HepG2 (cell line): Measurements from ENCODE around the gene PEAK3. TPM values are rescaled to one million over a fixed set of nuclear protein-coding genes. Genes with fewer than 3 reads are reported as not detected.
A peak's percentile ranks its signal among the peaks of the same experiment; 100 is the strongest.

Experiments
- AGO1 ChIP-seq: fragments of 200-400 bp; formaldehyde crosslinking; IDR thresholded peaks from 2 replicates; pipeline ENCODE4 v1.6.1; 2017; ENCODE audit warnings: mild to moderate bottlenecking, low read depth, low read length, moderate library complexity; ENCODE audit not compliant: poor library complexity, severe bottlenecking
- AKNA ChIP-seq: sonication (generic); formaldehyde crosslinking; IDR thresholded peaks from 2 replicates; pipeline ENCODE4 v1.4.0; 2020; ENCODE audit warnings: missing genetic modification reagents, borderline replicate concordance
- ATAD3A ChIP-seq: sonication (generic); formaldehyde crosslinking; IDR thresholded peaks from 2 replicates; pipeline ENCODE4 v1.4.0; 2020; ENCODE audit warnings: missing genetic modification reagents
- GATA4 ChIP-seq: sonication (generic); IDR thresholded peaks from 2 replicates; pipeline ENCODE4 v1.6.1; 2016; ENCODE audit warnings: antibody characterized with exemption, low read depth, borderline replicate concordance
- IKZF1 ChIP-seq: fragments of 450-650 bp; IDR thresholded peaks from 2 replicates; pipeline ENCODE4 v1.7.1; 2016
- ISX ChIP-seq: sonication (generic); formaldehyde crosslinking; conservative IDR thresholded peaks from 2 replicates; pipeline ENCODE4 v1.5.0; 2020; ENCODE audit warnings: missing genetic modification reagents
- KLF15 ChIP-seq: sonication (generic); formaldehyde crosslinking; IDR thresholded peaks from 2 replicates; pipeline ENCODE4 v1.8.1; 2023; ENCODE audit warnings: borderline replicate concordance, mild to moderate bottlenecking, inconsistent platforms, missing genetic modification reagents, mixed read lengths
- KMT2A ChIP-seq: sonication (generic); formaldehyde crosslinking; IDR thresholded peaks from 2 replicates; pipeline ENCODE4 v1.4.0; 2020; ENCODE audit warnings: missing genetic modification reagents
- MXI1 ChIP-seq: IDR thresholded peaks from 3 replicates; pipeline ENCODE4 v1.6.1; 2012; ENCODE audit warnings: low read depth, low read length, inconsistent platforms, borderline replicate concordance
- RARA ChIP-seq: IDR thresholded peaks from 2 replicates; pipeline ENCODE4 v1.6.1; 2016; ENCODE audit warnings: missing genetic modification reagents, missing compliant biosample characterization
- RFXANK ChIP-seq: IDR thresholded peaks from 2 replicates; pipeline ENCODE4 v1.6.1; 2016
- SMYD3 ChIP-seq: sonication (generic); formaldehyde crosslinking; IDR thresholded peaks from 2 replicates; pipeline ENCODE4 v1.8.1; 2023; ENCODE audit warnings: mild to moderate bottlenecking, missing genetic modification reagents
- SSRP1 ChIP-seq: IDR thresholded peaks from 2 replicates; pipeline ENCODE4 v1.6.1; 2016; ENCODE audit warnings: control low read depth
- TAF1 ChIP-seq: sonication (generic); formaldehyde crosslinking; IDR thresholded peaks from 2 replicates; pipeline ENCODE4 v1.4.0; 2020; ENCODE audit warnings: missing genetic modification reagents
- ZBTB20 ChIP-seq: sonication (generic); formaldehyde crosslinking; IDR thresholded peaks from 2 replicates; pipeline ENCODE4 v1.8.1; 2023; ENCODE audit warnings: missing genetic modification reagents, low read depth, mild to moderate bottlenecking, borderline replicate concordance
- ZBTB7B ChIP-seq: sonication (generic); formaldehyde crosslinking; IDR thresholded peaks from 2 replicates; pipeline ENCODE4 v1.4.0; 2020; ENCODE audit warnings: missing genetic modification reagents
- ZKSCAN5 ChIP-seq: sonication (generic); formaldehyde crosslinking; IDR thresholded peaks from 2 replicates; pipeline ENCODE4 v1.5.1; 2020; ENCODE audit warnings: mild to moderate bottlenecking, missing genetic modification reagents
- ZMAT5 ChIP-seq: sonication (generic); formaldehyde crosslinking; IDR thresholded peaks from 2 replicates; pipeline ENCODE4 v1.5.0; 2020; ENCODE audit warnings: mild to moderate bottlenecking, low read depth, missing genetic modification reagents, borderline replicate concordance
- ZNF136 ChIP-seq: sonication (generic); formaldehyde crosslinking; IDR thresholded peaks from 2 replicates; pipeline ENCODE4 v1.8.1; 2022; ENCODE audit warnings: low read depth, mild to moderate bottlenecking, moderate library complexity, missing genetic modification reagents
- ZNF280D ChIP-seq: sonication (generic); formaldehyde crosslinking; IDR thresholded peaks from 2 replicates; pipeline ENCODE4 v1.5.1; 2020; ENCODE audit warnings: mild to moderate bottlenecking, missing genetic modification reagents
- ZNF451 ChIP-seq: sonication (generic); formaldehyde crosslinking; IDR thresholded peaks from 2 replicates; pipeline ENCODE4 v1.5.0; 2020; ENCODE audit warnings: mild to moderate bottlenecking, missing genetic modification reagents
- ZNF563 ChIP-seq: sonication (generic); formaldehyde crosslinking; IDR thresholded peaks from 2 replicates; pipeline ENCODE4 v1.8.0; 2022; ENCODE audit warnings: mild to moderate bottlenecking, moderate library complexity, missing genetic modification reagents
- ZNF761 ChIP-seq: sonication (generic); formaldehyde crosslinking; conservative IDR thresholded peaks from 2 replicates; pipeline ENCODE4 v1.4.0; 2020; ENCODE audit warnings: mild to moderate bottlenecking, missing genetic modification reagents
- polyA plus RNA-seq, 8 experiments: library from polyadenylated mRNA; depleted of rRNA in 3 of 8; stranded (reverse) in 7 of 8; unstranded in 1 of 8; fragments of >200 nt; fragmentation: Illumina TruSeq in 4 of 8; extraction: Trizol in 4 of 8; gene quantifications; 2 replicates each; pipeline versions ENCODE4 v1.2.1 to v1.2.3, GENCODE V29; 2011 to 2016; ENCODE audit warnings: low read depth in 4 of 8, missing spikeins in 1 of 8, mixed read lengths in 1 of 8; ENCODE audit not compliant: insufficient read depth in 1 of 8
- total RNA-seq, 5 experiments: library from RNA; depleted of rRNA; stranded (reverse); fragments of >200 nt; fragmentation: Illumina TruSeq; extraction: Trizol; gene quantifications; 2 replicates each; pipeline ENCODE4 v1.2.3, GENCODE V29; 2016; ENCODE audit warnings: low read depth in 1 of 5

Gene PEAK3
- total and polyA plus RNA-seq, 2 of the 13 experiments (the other 11 are each of a cell fraction or from before 2014, with no cell fraction given): not detected

- no peak for TF ChIP-seq ZKSCAN5 (CRISPR knock-in tag)
- no peak for TF ChIP-seq AGO1
- TF ChIP-seq SSRP1: no peak
- no peak; the same call in none of the 2 replicates for TF ChIP-seq TAF1 (CRISPR knock-in tag)
- no peak for TF ChIP-seq RFXANK (CRISPR knock-in tag)
- TF ChIP-seq KLF15: no peak
- TF ChIP-seq ISX (CRISPR knock-in tag): no peak
- TF ChIP-seq AKNA: no peak
- no peak for TF ChIP-seq GATA4
- TF ChIP-seq KMT2A: peak; percentile 10; the same call in 1 of the 2 replicates
- TF ChIP-seq ZMAT5 (CRISPR knock-in tag): no peak
- no peak for TF ChIP-seq ZBTB20 (CRISPR knock-in tag)
- TF ChIP-seq RARA (CRISPR knock-in tag): peak; percentile 37; the same call in 1 of the 2 replicates
- TF ChIP-seq IKZF1: no peak
- no peak for TF ChIP-seq ZNF136 (CRISPR knock-in tag)
- TF ChIP-seq SMYD3: no peak
- peak; percentile 54; the same call in 1 of the 3 replicates for TF ChIP-seq MXI1
- no peak for TF ChIP-seq ZNF451 (CRISPR knock-in tag)
- TF ChIP-seq ZBTB7B: peak; percentile 97
- TF ChIP-seq ZNF563 (CRISPR knock-in tag): no peak
- TF ChIP-seq ZNF280D (CRISPR knock-in tag): no peak
- TF ChIP-seq ZNF761: no peak
- no peak for TF ChIP-seq ATAD3A
Measured at GRCh38 chr19:2253106-2254063, 28.6 kb downstream of the PEAK3 start (continued).
